Transverse colon (tissue), 3 donors: ENCODE results near the gene NXPE2.
A peak's percentile ranks its signal among the peaks of the same experiment; 100 is the strongest.

Experiments
- CTCF ChIP-seq, 5 experiments: fragments of 200-600 bp in 3 of 5; fragments of 450-650 bp in 2 of 5; sonication (generic) in 3 of 5; IDR thresholded peaks; 1 replicate in 2 of 5; 2 replicates in 3 of 5; pipeline ENCODE4 v1.5.1; 2016 to 2017; ENCODE audit warnings: antibody characterized with exemption in 5 of 5, inconsistent platforms in 3 of 5, mild to moderate bottlenecking in 2 of 5, moderate library complexity in 1 of 5
- EP300 ChIP-seq: sonication (generic); formaldehyde crosslinking; IDR thresholded peaks from one replicate; pipeline ENCODE4 v1.6.1; 2017; ENCODE audit warnings: antibody characterized with exemption, low read depth
- POLR2A ChIP-seq: fragments of 450-650 bp; IDR thresholded peaks from one replicate; pipeline ENCODE4 v1.6.1; 2016; ENCODE audit warnings: antibody characterized with exemption, mild to moderate bottlenecking, moderate library complexity

- TF ChIP-seq CTCF (IDR thresholded peaks at IDR 0.05), result peak; percentile 56 to 74 (median 66)
- TF ChIP-seq POLR2A, result no peak
- no peak for TF ChIP-seq EP300
Measured at GRCh38 chr11:114738954-114739353, 60.6 kb downstream of the NXPE2 start.
